Effector memory CD8-positive, alpha-beta T cell (primary cell): ENCODE measurements around the gene MT1A.
A peak's percentile ranks its signal among the peaks of the same experiment; 100 is the strongest.

Experiments used
- ATAC-seq: fragments of 150-1000 bp; cut with Tn5 transposase; replicated peaks from 2 replicates; pipeline ENCODE4 v1.10.0; 2021; ENCODE audit warnings: mild to moderate bottlenecking, moderate library complexity
- DNase-seq, 3 experiments: peaks; one replicate each; pipeline ENCODE4 v3.0.0; 2021
- H3K27ac Mint-ChIP-seq, 2 donors: one replicate each; pipeline ENCODE4 v1.8.0; 2022; ENCODE audit warnings: mild to moderate bottlenecking in 2 of 2, mixed read lengths in 2 of 2, moderate library complexity in 2 of 2
- H3K27me3 Mint-ChIP-seq, 2 donors: one replicate each; pipeline ENCODE4 v1.8.0; 2022; ENCODE audit warnings: mixed read lengths in 2 of 2
- H3K36me3 Mint-ChIP-seq: one replicate; pipeline ENCODE4 v1.8.0; 2022; ENCODE audit warnings: mild to moderate bottlenecking, moderate library complexity, mixed read lengths; ENCODE audit not compliant: insufficient read depth
- H3K4me1 Mint-ChIP-seq, 2 donors: one replicate each; pipeline ENCODE4 v1.8.0; 2022; ENCODE audit warnings: low read depth in 2 of 2, mixed read lengths in 2 of 2
- H3K4me3 Mint-ChIP-seq, 2 donors: one replicate each; pipeline ENCODE4 v1.8.0; 2022; ENCODE audit warnings: mild to moderate bottlenecking in 2 of 2, mixed read lengths in 2 of 2, moderate library complexity in 2 of 2
- H3K9me3 Mint-ChIP-seq, 2 donors: one replicate each; pipeline ENCODE4 v1.8.0; 2022; ENCODE audit warnings: mixed read lengths in 2 of 2
- total RNA-seq, 9 experiments: gene quantifications; one replicate each; lab custom pipeline; 2026; lab: John Stamatoyannopoulos, UW

The MT1A gene
- 0 reads per million in 9 experiments for total RNA-seq

- H3K27me3 Mint-ChIP-seq, result peaks cover 77 to 81% of the 10 kb centered on the region in 2 donors
- H3K27ac Mint-ChIP-seq, result no peak within 1 kb of the TSS
- no peak for DNase-seq
- peaks cover 20 to 24% of the 10 kb centered on the region in 2 donors for H3K4me1 Mint-ChIP-seq
- H3K36me3 Mint-ChIP-seq, result no peaks in the 10 kb centered on the region
- H3K9me3 Mint-ChIP-seq, result no peaks in the 10 kb centered on the region
- peak within 1 kb of the TSS; percentile 40 to 60 for H3K4me3 Mint-ChIP-seq
- ATAC-seq, result peak; percentile 36
These were observed at the start of gene MT1A for GRCh38 chr16:56637814-56638750. Gene MT1A (plus strand): TSS chr16:56638666. CDS start chr16:56638739, 73 bp downstream.

DNA sequence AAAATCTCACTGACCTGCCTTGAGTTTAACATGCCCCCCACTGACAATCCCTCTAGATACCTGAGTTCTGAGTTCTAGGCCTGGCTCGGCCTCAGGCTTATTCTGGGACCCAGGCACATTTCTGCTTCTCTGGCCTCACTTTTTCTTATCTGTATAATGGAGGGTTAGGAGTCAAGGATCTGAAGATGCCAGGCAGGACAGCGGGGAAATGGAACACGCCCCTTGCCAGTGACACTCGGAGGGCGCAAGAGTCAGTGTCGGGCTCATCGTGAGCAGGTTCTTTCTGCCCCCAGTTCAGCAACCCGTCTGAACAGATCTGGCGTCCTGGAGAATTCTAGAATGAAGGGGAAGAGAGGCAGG, 49.7 kb upstream of the MT1A start:
- Mint-ChIP-seq H3K27ac (no peak overlapping the region), H3K9me3 (no peaks in the 10 kb centered on the region), H3K4me3 (peak overlapping the region; percentile 80 to 85), H3K36me3 (no peaks in the 10 kb centered on the region), H3K27me3 (peaks cover 56 to 86% of the 10 kb centered on the region in 2 donors), H3K4me1 (peaks cover 14 to 15% of the 10 kb centered on the region in 2 donors)
- ATAC-seq (no peak), DNase-seq (no peak)

- Mint-ChIP-seq H3K4me1 (peaks cover 14 to 15% of the 10 kb centered on the region in 2 donors), H3K4me3 (peak within 1 kb of the TSS; percentile 80 to 85), H3K27me3 (peaks cover 52 to 80% of the 10 kb centered on the region in 2 donors), H3K9me3 (no peaks in the 10 kb centered on the region), H3K27ac (no peak within 1 kb of the TSS), H3K36me3 (peaks cover 4% of the 10 kb centered on the region)
- ATAC-seq, result peak; percentile 66
- no peak for DNase-seq
These were observed 49.1 kb upstream of the MT1A start, which contains the start of gene MT3 for GRCh38 chr16:56589141-56590039. Gene MT3 (plus strand): TSS chr16:56589528. CDS start chr16:56589591, 63 bp downstream.

DNA sequence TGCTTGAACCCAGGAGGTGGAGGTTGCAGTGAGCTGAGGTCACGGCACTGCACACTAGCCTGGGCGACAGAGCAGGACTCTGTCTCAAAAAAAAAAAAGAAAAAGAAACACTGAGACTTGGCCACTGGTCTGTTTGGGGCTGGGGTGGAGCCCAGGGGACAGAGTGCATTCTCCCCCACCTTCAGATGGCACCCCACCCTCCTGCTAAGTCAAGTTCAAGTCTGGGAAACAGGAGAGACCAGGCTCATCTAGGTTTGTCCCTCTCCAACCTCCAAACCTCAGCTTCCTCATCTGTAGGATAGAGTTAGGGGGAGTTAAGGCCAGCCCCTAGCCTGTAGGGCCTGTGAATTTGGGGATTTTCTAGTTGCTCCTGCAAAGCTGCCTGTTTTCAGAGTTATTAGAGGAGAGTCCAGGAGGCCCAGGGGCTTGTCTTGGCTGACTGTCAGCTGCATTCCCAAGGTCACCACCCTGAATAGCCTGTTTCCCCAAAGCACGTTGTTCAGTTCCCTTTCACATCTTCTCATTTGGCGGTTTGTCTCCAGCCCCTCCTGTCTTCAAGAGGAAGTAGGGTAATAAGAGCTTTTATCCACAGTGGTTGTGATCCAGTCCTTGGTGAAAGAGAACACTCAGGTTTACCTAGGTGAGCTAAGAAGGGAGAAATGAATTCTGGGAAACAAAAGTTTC, 46.9 kb upstream of the MT1A start:
- Mint-ChIP-seq H3K36me3 (peaks cover 4% of the 10 kb centered on the region), H3K4me1 (peaks cover 14 to 15% of the 10 kb centered on the region in 2 donors), H3K27ac (no peak overlapping the region), H3K27me3 (peaks cover 42 to 59% of the 10 kb centered on the region in 2 donors), H3K4me3 (no peak overlapping the region), H3K9me3 (no peaks in the 10 kb centered on the region)
- DNase-seq (no peak), ATAC-seq (no peak)

GRCh38 chr16:56593573-56594291, 44.7 kb upstream of the MT1A start:
- no peaks in the 10 kb centered on the region for H3K9me3 Mint-ChIP-seq
- peaks cover 4% of the 10 kb centered on the region for H3K36me3 Mint-ChIP-seq
- ATAC-seq (no peak), DNase-seq (no peak)
- peaks cover 25 to 38% of the 10 kb centered on the region in 2 donors for H3K27me3 Mint-ChIP-seq
- H3K27ac Mint-ChIP-seq, result no peak overlapping the region
- peaks cover 12 to 13% of the 10 kb centered on the region in 2 donors for H3K4me1 Mint-ChIP-seq
- no peak overlapping the region for H3K4me3 Mint-ChIP-seq

GRCh38 chr16:56594292-56594619, 44.2 kb upstream of the MT1A start:
- ATAC-seq (no peak), DNase-seq (no peak)
- Mint-ChIP-seq H3K4me1 (peaks cover 10 to 11% of the 10 kb centered on the region in 2 donors), H3K36me3 (peaks cover 4% of the 10 kb centered on the region), H3K27ac (no peak overlapping the region), H3K9me3 (no peaks in the 10 kb centered on the region), H3K27me3 (peaks cover 20 to 33% of the 10 kb centered on the region in 2 donors), H3K4me3 (no peak overlapping the region)

DNA sequence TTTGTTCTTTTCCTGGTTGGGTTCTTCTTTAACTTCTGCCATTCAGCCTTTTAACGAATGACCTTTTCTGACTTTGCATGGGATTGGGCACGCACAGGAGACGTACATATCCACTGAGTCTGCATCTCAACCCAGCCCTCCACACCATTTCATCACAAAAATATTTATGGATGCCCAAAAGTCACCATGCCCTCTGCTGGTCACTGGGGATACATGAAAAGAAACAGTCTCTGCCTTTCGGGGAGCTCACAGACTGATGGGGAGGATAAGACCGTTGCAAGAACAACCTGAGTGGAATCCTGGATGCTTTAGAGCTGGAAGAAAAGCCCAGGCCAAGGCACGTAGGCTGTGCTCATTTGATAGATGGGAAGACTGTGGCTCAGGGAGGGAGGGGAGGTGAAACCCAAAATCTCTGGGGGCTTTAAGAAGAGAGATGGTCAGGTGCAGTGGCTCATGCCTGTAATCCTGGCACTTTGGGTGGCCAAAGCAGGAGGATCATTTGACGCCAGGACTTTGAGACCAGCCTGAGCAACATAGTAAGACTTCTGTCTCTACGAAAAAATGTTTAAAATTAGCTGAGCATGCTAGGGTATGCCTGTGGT, 38.0 kb upstream of the MT1A start:
- H3K36me3 Mint-ChIP-seq, result no peaks in the 10 kb centered on the region
- ATAC-seq (peak; percentile 78), DNase-seq (peak in 2 of 3 experiments; percentile 36 to 52)
- H3K27ac Mint-ChIP-seq, result peak overlapping the region in 1 of 2 donors; percentile 39
- H3K4me1 Mint-ChIP-seq, result peaks cover 3 to 6% of the 10 kb centered on the region in 2 donors
- H3K27me3 Mint-ChIP-seq, result peaks cover 13 to 17% of the 10 kb centered on the region in 2 donors
- no peaks in the 10 kb centered on the region for H3K9me3 Mint-ChIP-seq
- H3K4me3 Mint-ChIP-seq, result no peak overlapping the region

DNA sequence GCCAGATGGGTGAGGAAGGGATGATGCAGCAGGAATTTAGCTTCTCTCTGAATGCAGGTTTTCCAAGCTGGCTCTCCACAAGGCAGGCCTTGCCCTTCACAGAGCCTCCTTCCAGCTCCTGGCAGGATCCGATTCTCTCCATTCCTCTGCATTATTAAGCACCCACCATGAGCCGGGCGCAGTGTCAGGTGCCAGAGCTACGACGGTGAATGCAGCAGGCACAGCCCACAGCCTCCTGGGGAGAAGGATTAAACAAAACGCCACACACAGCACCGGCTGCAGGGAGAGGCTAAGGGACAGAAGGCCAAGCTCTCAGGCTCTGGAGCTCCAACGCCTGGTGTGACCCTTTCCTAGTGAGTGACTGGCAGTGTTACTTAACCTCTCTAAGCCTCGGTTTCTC, 37.1 kb upstream of the MT1A start:
- Mint-ChIP-seq H3K36me3 (no peaks in the 10 kb centered on the region), H3K4me1 (peaks cover 3 to 6% of the 10 kb centered on the region in 2 donors), H3K9me3 (no peaks in the 10 kb centered on the region), H3K27ac (no peak overlapping the region), H3K27me3 (peaks cover 13 to 17% of the 10 kb centered on the region in 2 donors), H3K4me3 (no peak overlapping the region)
- DNase-seq (no peak), ATAC-seq (no peak)

DNA sequence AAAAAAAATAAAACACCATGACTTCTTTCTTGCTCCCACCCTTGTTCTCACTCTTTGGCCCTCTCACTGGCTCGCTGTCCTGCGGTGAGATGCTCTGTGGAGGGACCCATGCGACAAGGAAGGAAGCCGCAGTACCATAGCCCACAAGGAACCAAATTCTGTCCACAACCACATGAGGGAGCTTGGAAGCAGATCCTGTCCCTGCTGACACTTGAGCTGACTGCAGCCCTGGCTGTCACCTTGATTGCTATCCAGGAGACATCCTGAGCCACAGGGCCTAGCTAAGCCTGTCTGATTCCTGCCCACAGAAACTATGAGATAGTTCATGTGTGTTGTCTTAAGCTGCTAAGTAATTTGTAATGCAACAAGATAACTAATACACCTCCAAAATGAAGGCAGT, 34.9 kb upstream of the MT1A start:
- no peaks in the 10 kb centered on the region for H3K36me3 Mint-ChIP-seq
- H3K4me1 Mint-ChIP-seq, result peaks cover 12 to 19% of the 10 kb centered on the region in 2 donors
- peaks cover 13 to 17% of the 10 kb centered on the region in 2 donors for H3K27me3 Mint-ChIP-seq
- H3K9me3 Mint-ChIP-seq, result no peaks in the 10 kb centered on the region
- H3K4me3 Mint-ChIP-seq, result no peak overlapping the region
- peak overlapping the region in 1 of 2 donors; percentile 35 for H3K27ac Mint-ChIP-seq
- ATAC-seq (no peak), DNase-seq (no peak)

- Mint-ChIP-seq H3K27ac (peak overlapping the region in 1 of 2 donors; percentile 17), H3K9me3 (no peaks in the 10 kb centered on the region), H3K4me1 (peaks cover 21 to 33% of the 10 kb centered on the region in 2 donors), H3K4me3 (no peak overlapping the region), H3K36me3 (no peaks in the 10 kb centered on the region), H3K27me3 (peaks cover 13 to 15% of the 10 kb centered on the region in 2 donors)
- DNase-seq, result no peak
- no peak for ATAC-seq
These were observed 33.5 kb upstream of the MT1A start for GRCh38 chr16:56604966-56605365.

DNA sequence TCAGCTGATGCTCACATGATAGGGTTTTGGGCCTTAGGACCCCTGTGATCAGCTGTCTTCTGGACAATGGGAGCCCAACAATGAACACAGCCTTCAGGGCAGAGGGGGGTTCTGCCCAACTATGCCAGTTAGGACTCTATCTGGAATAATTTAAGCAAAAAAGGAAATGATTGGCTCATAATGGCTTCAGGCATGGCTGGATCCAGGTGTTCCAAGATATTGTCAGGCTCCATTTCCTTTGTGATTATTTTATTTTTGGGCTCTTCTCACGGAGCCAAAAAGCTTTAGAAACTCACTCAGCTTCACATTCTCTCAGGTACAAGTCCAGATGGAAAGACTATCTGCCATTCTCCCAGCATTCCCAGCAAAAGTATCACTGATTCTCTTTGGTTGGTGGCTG, 33.0 kb upstream of the MT1A start:
- peaks cover 21 to 36% of the 10 kb centered on the region in 2 donors for H3K4me1 Mint-ChIP-seq
- H3K27ac Mint-ChIP-seq, result peak overlapping the region in 1 of 2 donors; percentile 54
- DNase-seq (no peak), ATAC-seq (no peak)
- peaks cover 9 to 10% of the 10 kb centered on the region in 2 donors for H3K27me3 Mint-ChIP-seq
- H3K36me3 Mint-ChIP-seq, result no peaks in the 10 kb centered on the region
- no peak overlapping the region for H3K4me3 Mint-ChIP-seq
- no peaks in the 10 kb centered on the region for H3K9me3 Mint-ChIP-seq

GRCh38 chr16:56606071-56606475, 32.4 kb upstream of the MT1A start:
- Mint-ChIP-seq H3K27me3 (peaks cover 3 to 4% of the 10 kb centered on the region in 2 donors), H3K27ac (peak overlapping the region; percentile 89 to 90), H3K4me3 (no peak overlapping the region), H3K4me1 (peaks cover 25 to 39% of the 10 kb centered on the region in 2 donors), H3K9me3 (no peaks in the 10 kb centered on the region), H3K36me3 (no peaks in the 10 kb centered on the region)
- DNase-seq (no peak), ATAC-seq (no peak)
